ENCODE measurements around the gene GABRD. TPM values are rescaled to one million over a fixed set of nuclear protein-coding genes. Genes with fewer than 3 reads are reported as not detected.

GABRD gene
- total and polyA plus RNA-seq, 2 donors (not counting 3 experiments of a cell fraction or from before 2014, with no cell fraction given), result not detected

DNA sequence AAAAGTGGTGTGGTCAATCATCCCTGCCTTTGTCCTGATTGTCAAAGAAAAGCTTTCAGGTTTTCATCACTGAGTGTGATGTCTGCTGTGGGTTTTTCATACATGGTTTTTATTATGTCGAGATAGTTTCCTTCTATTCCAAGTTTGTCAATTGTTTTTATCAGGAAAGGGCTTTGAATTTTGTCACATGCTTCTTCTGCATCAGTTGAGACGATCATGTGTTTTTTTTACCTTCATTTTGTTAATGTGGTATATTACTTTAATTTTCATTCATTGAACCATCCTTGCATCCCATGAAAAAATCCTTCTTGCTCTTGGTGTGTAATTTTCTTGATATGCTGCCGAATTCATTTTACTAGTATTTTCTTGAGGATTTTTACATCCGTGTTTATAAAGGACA lies 46.6 kb downstream of the GABRD start:
- ChIA-PET CTCF (no interaction called here), POLR2A (no interaction called here)
- BruUV-seq (replicated peaks), result no TSS peak

GRCh38 chr1:2067393-2067792 lies 48.2 kb downstream of the GABRD start:
- dilution Hi-C loops (cut with MboI; ENCODE audit: extremely low pct_ligation_motif_present, low sequenced_read_pairs), result no loop called here
- CTCF ChIA-PET, result no interaction called here
- no TSS peak for BruUV-seq (replicated peaks)
- H3K9me3 ChIP-seq (replicated peaks; ENCODE audit: control insufficient read depth, insufficient read depth, low read length), result no peaks in the 10 kb centered on the region
- no peak overlapping the region for H3K9ac ChIP-seq (replicated peaks; ENCODE audit: extremely low read depth, insufficient read depth, low read length)
- no peak overlapping the region for H2AFZ ChIP-seq (ENCODE audit: low read depth, low read length)
- H3K4me3 ChIP-seq (replicated peaks in 1 of 3; ENCODE audit: insufficient read depth in 1 of 3, low read depth in 1 of 3, low read length in 3 of 3), result no peak overlapping the region
- POLR2A ChIA-PET, result no interaction called here
- H3K79me2 ChIP-seq (ENCODE audit: control insufficient read depth, insufficient read depth, low read length), result no peaks in the 10 kb centered on the region
- no peaks in the 10 kb centered on the region for H4K20me1 ChIP-seq (replicated peaks; ENCODE audit: control insufficient read depth, extremely low read depth, insufficient read depth, low read length)
- no peak for TF ChIP-seq FOS (IDR thresholded peaks at IDR 0.05; ENCODE audit: borderline replicate concordance, insufficient read depth, low read length)
- no peak for TF ChIP-seq MYC (IDR thresholded peaks at IDR 0.05; ENCODE audit: low read depth, low read length)
- no peak for TF ChIP-seq POLR2A (IDR thresholded peaks at IDR 0.05; ENCODE audit: low read depth, low read length)
- no peak for TF ChIP-seq JUN (IDR thresholded peaks at IDR 0.05; ENCODE audit: borderline replicate concordance, insufficient read depth, insufficient read length, low read depth)
- TF ChIP-seq, protein P1, sequence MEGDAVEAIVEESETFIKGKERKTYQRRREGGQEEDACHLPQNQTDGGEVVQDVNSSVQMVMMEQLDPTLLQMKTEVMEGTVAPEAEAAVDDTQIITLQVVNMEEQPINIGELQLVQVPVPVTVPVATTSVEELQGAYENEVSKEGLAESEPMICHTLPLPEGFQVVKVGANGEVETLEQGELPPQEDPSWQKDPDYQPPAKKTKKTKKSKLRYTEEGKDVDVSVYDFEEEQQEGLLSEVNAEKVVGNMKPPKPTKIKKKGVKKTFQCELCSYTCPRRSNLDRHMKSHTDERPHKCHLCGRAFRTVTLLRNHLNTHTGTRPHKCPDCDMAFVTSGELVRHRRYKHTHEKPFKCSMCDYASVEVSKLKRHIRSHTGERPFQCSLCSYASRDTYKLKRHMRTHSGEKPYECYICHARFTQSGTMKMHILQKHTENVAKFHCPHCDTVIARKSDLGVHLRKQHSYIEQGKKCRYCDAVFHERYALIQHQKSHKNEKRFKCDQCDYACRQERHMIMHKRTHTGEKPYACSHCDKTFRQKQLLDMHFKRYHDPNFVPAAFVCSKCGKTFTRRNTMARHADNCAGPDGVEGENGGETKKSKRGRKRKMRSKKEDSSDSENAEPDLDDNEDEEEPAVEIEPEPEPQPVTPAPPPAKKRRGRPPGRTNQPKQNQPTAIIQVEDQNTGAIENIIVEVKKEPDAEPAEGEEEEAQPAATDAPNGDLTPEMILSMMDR (IDR thresholded peaks at IDR 0.05; ENCODE audit: extremely low read depth in 1 of 2, insufficient read depth in 1 of 2, low read depth in 1 of 2, low read length in 2 of 2), result no peak
- no peak for TF ChIP-seq EZH2 (IDR thresholded peaks at IDR 0.05; ENCODE audit: borderline replicate concordance, low read depth, low read length, severe bottlenecking)
- no peak overlapping the region for H3K27ac ChIP-seq (ENCODE audit: insufficient read depth, low read depth, low read length)
- H3K4me2 ChIP-seq (ENCODE audit: insufficient read depth, low read length), result no peak overlapping the region
- H3K4me1 ChIP-seq (ENCODE audit: control insufficient read depth, extremely low read depth, insufficient read depth, low read length), result no peaks in the 10 kb centered on the region
- no peaks in the 10 kb centered on the region for H3K36me3 ChIP-seq (ENCODE audit: control insufficient read depth in 2 of 2, extremely low read depth in 1 of 2, insufficient read depth in 2 of 2, low read length in 2 of 2)
- no peak for DNase-seq (ENCODE audit: low read depth, low spot score)
- FAIRE-seq, result no peak
- no peaks in the 10 kb centered on the region for H3K9me1 ChIP-seq (replicated peaks; ENCODE audit: control insufficient read depth, extremely low read depth, insufficient read depth, low read length)
- no peaks in the 10 kb centered on the region for H3K27me3 ChIP-seq (ENCODE audit: control insufficient read depth in 2 of 2, insufficient read depth in 2 of 2, low read length in 2 of 2)
- intact Hi-C loops (cut with micrococcal nuclease), result no loop called here

More for the DNA sequence above, 46.6 kb downstream of the GABRD start:
- no peak overlapping the region for H2AFZ ChIP-seq (ENCODE audit: low read depth, low read length)
- H3K27me3 ChIP-seq (ENCODE audit: control insufficient read depth in 2 of 2, insufficient read depth in 2 of 2, low read length in 2 of 2), result no peaks in the 10 kb centered on the region
- H3K4me2 ChIP-seq (ENCODE audit: insufficient read depth, low read length), result no peak overlapping the region
- dilution Hi-C loops (cut with MboI; ENCODE audit: extremely low pct_ligation_motif_present, low sequenced_read_pairs), result no loop called here
- no peaks in the 10 kb centered on the region for H3K4me1 ChIP-seq (ENCODE audit: control insufficient read depth, extremely low read depth, insufficient read depth, low read length)
- no peak overlapping the region for H3K9ac ChIP-seq (replicated peaks; ENCODE audit: extremely low read depth, insufficient read depth, low read length)
- no peak overlapping the region for H3K4me3 ChIP-seq (replicated peaks in 1 of 3; ENCODE audit: insufficient read depth in 1 of 3, low read depth in 1 of 3, low read length in 3 of 3)
- FAIRE-seq (no peak), DNase-seq (ENCODE audit: low read depth, low spot score) (no peak)
- intact Hi-C loops (cut with micrococcal nuclease), result no loop called here
- H3K27ac ChIP-seq (ENCODE audit: insufficient read depth, low read depth, low read length), result no peak overlapping the region
- TF ChIP-seq EZH2 (IDR thresholded peaks at IDR 0.05; ENCODE audit: borderline replicate concordance, low read depth, low read length, severe bottlenecking), result no peak
- no peaks in the 10 kb centered on the region for H4K20me1 ChIP-seq (replicated peaks; ENCODE audit: control insufficient read depth, extremely low read depth, insufficient read depth, low read length)
- no peaks in the 10 kb centered on the region for H3K9me1 ChIP-seq (replicated peaks; ENCODE audit: control insufficient read depth, extremely low read depth, insufficient read depth, low read length)
- no peaks in the 10 kb centered on the region for H3K36me3 ChIP-seq (ENCODE audit: control insufficient read depth in 2 of 2, extremely low read depth in 1 of 2, insufficient read depth in 2 of 2, low read length in 2 of 2)
- no peaks in the 10 kb centered on the region for H3K9me3 ChIP-seq (replicated peaks; ENCODE audit: control insufficient read depth, insufficient read depth, low read length)
- no peaks in the 10 kb centered on the region for H3K79me2 ChIP-seq (ENCODE audit: control insufficient read depth, insufficient read depth, low read length)

Data from endothelial cell of umbilical vein (primary cell).